H1 (cell line): ENCODE results near the gene CCL15. TPM values are rescaled to one million over a fixed set of nuclear protein-coding genes. Genes with fewer than 3 reads are reported as not detected.
A peak's percentile ranks its signal among the peaks of the same experiment; 100 is the strongest.

Experiments
- CTCF ChIA-PET: fragments of 300-600 bp; sonication (Branson Sonifier 250); formaldehyde crosslinking; loops from one replicate; lab custom pipeline; 2021; ENCODE audit not compliant: partially characterized antibody; lab: Charles Lee
- POLR2A ChIA-PET: fragments of 300-600 bp; sonication (Branson Sonifier 250); formaldehyde crosslinking; loops from one replicate; lab custom pipeline; 2021; ENCODE audit warnings: inconsistent platforms; ENCODE audit not compliant: partially characterized antibody; lab: Charles Lee
- DNase-seq, 2 experiments: peaks; one replicate each; pipeline versions ENCODE4 v3.0.0 to v3.0.0-alpha.2; 2010 to 2022; ENCODE audit warnings: low spot score in 2 of 2, low read depth in 1 of 2, mixed read lengths in 1 of 2
- FAIRE-seq: peaks from 2 replicates; lab custom pipeline; 2011; peaks lifted over from hg19 to GRCh38; lab: Jason Lieb, UNC
- H2AFZ ChIP-seq: 2 replicates; pipeline ENCODE4 v1.8.1; 2012; ENCODE audit warnings: low read length, inconsistent platforms
- H2AK5ac ChIP-seq: 2 replicates; pipeline ENCODE4 v1.6.1; 2013; ENCODE audit warnings: low read depth, low read length
- H2BK120ac ChIP-seq: replicated peaks from 2 replicates; pipeline ENCODE3; 2013; ENCODE audit warnings: low read depth, low read length, inconsistent platforms
- H2BK12ac ChIP-seq: 2 replicates; pipeline ENCODE4 v1.6.1; 2013; ENCODE audit warnings: low read depth, low read length
- H2BK15ac ChIP-seq: 2 replicates; pipeline ENCODE4 v1.6.1; 2013; ENCODE audit warnings: low read length
- H2BK20ac ChIP-seq: 2 replicates; pipeline ENCODE4 v1.6.1; 2013; ENCODE audit warnings: low read length
- H2BK5ac ChIP-seq: 2 replicates; pipeline ENCODE4 v1.6.1; 2013; ENCODE audit warnings: low read depth, low read length
- H3K14ac ChIP-seq: 2 replicates; pipeline ENCODE4 v1.6.1; 2013; ENCODE audit warnings: inconsistent platforms; ENCODE audit not compliant: insufficient read length
- H3K18ac ChIP-seq: 2 replicates; pipeline ENCODE4 v1.6.1; 2013; ENCODE audit warnings: low read length; ENCODE audit errors: extremely low read depth
- H3K23ac ChIP-seq: 2 replicates; pipeline ENCODE4 v1.6.1; 2013; ENCODE audit warnings: inconsistent platforms; ENCODE audit not compliant: insufficient read length
- H3K23me2 ChIP-seq: 2 replicates; pipeline ENCODE4 v1.6.1; 2013; ENCODE audit warnings: low read depth, low read length
- H3K27ac ChIP-seq: 2 replicates; pipeline ENCODE4 v1.6.1; 2011; ENCODE audit warnings: low read depth, low read length, inconsistent platforms
- H3K27me3 ChIP-seq, 4 experiments: replicated peaks in 1 of 4; 1 replicate in 1 of 4; 2 replicates in 3 of 4; pipeline versions ENCODE4 v1.6.1 to v1.8.1; 2011 to 2013; ENCODE audit warnings: low read length in 3 of 4, mild to moderate bottlenecking in 3 of 4, inconsistent platforms in 2 of 4, mixed read lengths in 2 of 4, moderate library complexity in 1 of 4; ENCODE audit not compliant: control insufficient read depth in 3 of 4, insufficient read depth in 3 of 4; ENCODE audit errors: extremely low read depth in 1 of 4
- H3K36me3 ChIP-seq, 4 experiments: 2 replicates each; pipeline versions ENCODE4 v1.6.1 to v1.8.1; 2011 to 2013; ENCODE audit warnings: mild to moderate bottlenecking in 4 of 4, low read length in 3 of 4, moderate library complexity in 2 of 4, control low read depth in 1 of 4, inconsistent platforms in 1 of 4; ENCODE audit not compliant: insufficient read depth in 4 of 4, control insufficient read depth in 2 of 4
- H3K4ac ChIP-seq: replicated peaks from 2 replicates; pipeline ENCODE3; 2013; ENCODE audit warnings: low read length, low read depth, mixed read lengths, inconsistent platforms; ENCODE audit not compliant: insufficient read length
- H3K4me1 ChIP-seq, 4 experiments: replicated peaks in 1 of 4; 1 replicate in 1 of 4; 2 replicates in 3 of 4; pipeline versions ENCODE4 v1.6.1 to v1.8.1; 2011 to 2013; ENCODE audit warnings: low read length in 3 of 4, inconsistent platforms in 2 of 4, mixed read lengths in 1 of 4; ENCODE audit not compliant: insufficient read depth in 4 of 4, control insufficient read depth in 3 of 4
- H3K4me2 ChIP-seq, 2 experiments: 2 replicates each; pipeline versions ENCODE4 v1.6.1 to v1.8.1; 2011 to 2013; ENCODE audit warnings: low read depth in 2 of 2, low read length in 2 of 2, control low read depth in 1 of 2, inconsistent platforms in 1 of 2, mild to moderate bottlenecking in 1 of 2; ENCODE audit not compliant: insufficient read depth in 1 of 2
- H3K4me3 ChIP-seq, 4 experiments: fragments of 200-600, 300-600 bp in 1 of 4; sonication (generic), shearing (Covaris generic), sonication (Bioruptor Twin) in 1 of 4; 2 replicates each; pipeline versions ENCODE4 v1.5.1 to v1.8.1; 2011 to 2016; ENCODE audit warnings: low read length in 4 of 4, low read depth in 3 of 4, control low read depth in 2 of 4, inconsistent platforms in 2 of 4, mild to moderate bottlenecking in 2 of 4, mixed read lengths in 1 of 4, moderate library complexity in 1 of 4; ENCODE audit not compliant: insufficient read depth in 2 of 4; ENCODE audit errors: extremely low read depth in 1 of 4
- H3K56ac ChIP-seq: replicated peaks from 2 replicates; pipeline ENCODE3; 2013; ENCODE audit warnings: low read depth, mild to moderate bottlenecking, mixed read lengths, low read length, inconsistent platforms; ENCODE audit not compliant: insufficient read length
- H3K79me1 ChIP-seq: 2 replicates; pipeline ENCODE4 v1.6.1; 2013; ENCODE audit warnings: low read depth, low read length, control low read depth
- H3K79me2 ChIP-seq, 2 experiments: 2 replicates each; pipeline versions ENCODE4 v1.6.1 to v1.8.1; 2012 to 2013; ENCODE audit warnings: low read length in 2 of 2, mild to moderate bottlenecking in 2 of 2, inconsistent platforms in 1 of 2; ENCODE audit not compliant: insufficient read depth in 2 of 2, control insufficient read depth in 1 of 2
- H3K9ac ChIP-seq, 4 experiments: replicated peaks in 1 of 4; 1 replicate in 1 of 4; 2 replicates in 3 of 4; pipeline versions ENCODE4 v1.6.1 to v1.8.1; 2011 to 2013; ENCODE audit warnings: low read depth in 3 of 4, low read length in 3 of 4, control low read depth in 2 of 4, mild to moderate bottlenecking in 2 of 4, moderate library complexity in 2 of 4, inconsistent platforms in 1 of 4; ENCODE audit errors: extremely low read depth in 1 of 4
- H3K9me3 ChIP-seq, 2 experiments: 2 replicates each; pipeline versions ENCODE4 v1.6.1 to v1.8.1; 2012 to 2013; ENCODE audit warnings: mild to moderate bottlenecking in 2 of 2, moderate library complexity in 2 of 2, control low read depth in 1 of 2, inconsistent platforms in 1 of 2, low read depth in 1 of 2, low read length in 1 of 2, mixed read lengths in 1 of 2; ENCODE audit not compliant: insufficient read depth in 2 of 2
- H4K20me1 ChIP-seq, 2 experiments: replicated peaks in 1 of 2; 2 replicates each; pipeline versions ENCODE3 to v1.8.1; 2011 to 2013; ENCODE audit warnings: inconsistent platforms in 2 of 2, low read length in 2 of 2, mild to moderate bottlenecking in 1 of 2; ENCODE audit not compliant: insufficient read depth in 2 of 2, control insufficient read depth in 1 of 2
- H4K5ac ChIP-seq: 2 replicates; pipeline ENCODE4 v1.6.1; 2013; ENCODE audit warnings: low read length, low read depth, mixed read lengths, inconsistent platforms; ENCODE audit not compliant: insufficient read length
- H4K8ac ChIP-seq: 2 replicates; pipeline ENCODE4 v1.8.0; 2013; ENCODE audit warnings: mild to moderate bottlenecking, moderate library complexity, low read length, inconsistent platforms; ENCODE audit not compliant: insufficient read depth; ENCODE audit errors: extremely low read depth
- H4K91ac ChIP-seq: replicated peaks from 2 replicates; pipeline ENCODE3; 2013; ENCODE audit warnings: low read length, mixed read lengths, inconsistent platforms; ENCODE audit not compliant: insufficient read length
- CEBPB ChIP-seq: IDR thresholded peaks from 2 replicates; pipeline ENCODE4 v1.6.1; 2012; ENCODE audit warnings: low read depth, low read length
- FOSL1 ChIP-seq: IDR thresholded peaks from 2 replicates; pipeline ENCODE4 v1.6.1; 2011; ENCODE audit warnings: mild to moderate bottlenecking, low read depth, low read length, moderate library complexity; ENCODE audit not compliant: insufficient read depth
- WGBS, 2 experiments: shearing (Covaris generic) in 1 of 2; methylation state at CpG; one replicate each; pipeline versions ENCODE4 v1.1.6 to v1.1.7; 2013 to 2015; ENCODE audit warnings: low lambda C conversion rate in 2 of 2, mixed read lengths in 2 of 2, inconsistent platforms in 1 of 2, low coverage in 1 of 2, missing lambda C conversion rate in 1 of 2; ENCODE audit not compliant: insufficient replicate concordance in 2 of 2, insufficient coverage in 1 of 2, insufficient read length in 1 of 2; ENCODE audit errors: extremely low coverage in 1 of 2, missing lambda C conversion rate in 1 of 2; 5-methylcytosine and 5-hydroxymethylcytosine counted together
- polyA plus RNA-seq, 7 experiments: library from polyadenylated mRNA; depleted of rRNA in 3 of 7; stranded (reverse) in 5 of 7; unstranded in 2 of 7; fragments of >200 nt in 5 of 7; fragments of 200-250 nt in 2 of 7; gene quantifications; 1 replicate in 5 of 7; 2 replicates in 1 of 7; 4 replicates in 1 of 7; pipeline versions ENCODE4 v1.2.1 to v1.2.3, GENCODE V29; 2011 to 2013; ENCODE audit warnings: missing spikeins in 2 of 7, mixed read lengths in 2 of 7
- total RNA-seq: library from RNA; stranded (reverse); fragmentation: NEBNext Ultra II Directional; extraction: Animal tissue kit (Norgen Biotek cat#: 25700); gene quantifications from 2 replicates; pipeline ENCODE4 v1.2.1, GENCODE V29; 2021

CCL15 gene
- total and polyA plus RNA-seq, 2 of the 8 experiments (the other 6 are each of a cell fraction or from before 2014, with no cell fraction given): not detected

DNA sequence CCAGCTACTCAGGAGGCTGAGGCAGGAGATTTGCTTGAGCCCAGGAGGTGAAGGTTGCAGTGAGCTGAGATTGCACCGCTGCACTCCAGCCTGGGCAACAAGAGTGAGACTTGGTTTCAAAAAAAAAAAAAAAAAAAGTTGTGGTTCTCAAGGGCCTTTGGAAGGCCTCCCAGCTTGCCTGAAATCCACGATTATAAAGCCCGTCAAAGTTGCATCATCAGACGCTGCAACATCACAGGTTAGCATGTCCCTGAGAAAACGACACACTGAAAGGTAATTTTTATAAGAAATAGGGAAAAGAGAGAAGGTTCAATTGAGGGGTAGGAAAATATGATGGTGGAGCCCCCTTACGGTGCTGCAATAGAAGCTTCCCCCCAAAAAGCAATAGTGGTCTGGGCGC, 53.3 kb downstream of the CCL15 start:
- Histone ChIP-seq H3K23ac (no peak overlapping the region), H2AFZ (no peak overlapping the region), H3K27ac (no peak overlapping the region), H3K18ac (no peak overlapping the region), H4K20me1 (no peaks in the 10 kb centered on the region), H4K91ac (no peak overlapping the region), H2BK15ac (no peak overlapping the region), H2AK5ac (no peak overlapping the region), H4K8ac (no peak overlapping the region), H4K5ac (no peak overlapping the region), H3K4ac (no peak overlapping the region), H3K4me2 (no peak overlapping the region), H3K4me3 (no peak overlapping the region), H3K79me1 (no peaks in the 10 kb centered on the region), H3K14ac (no peak overlapping the region), H2BK12ac (no peak overlapping the region), H2BK5ac (no peak overlapping the region), H3K56ac (no peak overlapping the region), H3K36me3 (no peaks in the 10 kb centered on the region), H3K9me3 (no peaks in the 10 kb centered on the region), H2BK120ac (no peak overlapping the region), H3K4me1 (no peaks in the 10 kb centered on the region), H3K9ac (no peak overlapping the region), H3K23me2 (no peaks in the 10 kb centered on the region), H2BK20ac (no peak overlapping the region), H3K27me3 (no peaks in the 10 kb centered on the region), H3K79me2 (no peaks in the 10 kb centered on the region)
- ChIA-PET CTCF (interaction anchor here (0.7 to 1.6 kb wide), 8 partner anchors 9 to 201 kb away, joined by 3 to 9 read pairs (median 4); no protein-coding TSS in a partner anchor), POLR2A (no interaction called here)
- TF ChIP-seq CEBPB: peak; percentile 10; the same call in 1 of the 2 replicates
- TF ChIP-seq FOSL1: no peak
- DNase-seq (no peak), FAIRE-seq (no peak)
- 92% methylated on average over 7 of the region's 7 CpGs; no CpG with 5 or more reads in 1 of the 2 experiments for WGBS, 2 experiments

Other genes with a start within 250 kb of the CCL15 start
- 0.13 TPM in 1 of 2 replicates, not detected in the other for gene GAS2L2, start 248.3 kb downstream of the CCL15 start, total RNA-seq
- gene GAS2L2, start 248.3 kb downstream of the CCL15 start, polyA plus RNA-seq (2011; rRNA removed): 0.09 TPM in 2 replicates
- gene C17orf50, start 240.7 kb downstream of the CCL15 start, total RNA-seq: not detected in 2 replicates
- 0.08 and 0.12 TPM in 2 replicates for gene C17orf50, start 240.7 kb downstream of the CCL15 start, polyA plus RNA-seq (2011; rRNA removed)
- not detected in 2 replicates for gene MMP28, start 205.9 kb downstream of the CCL15 start, total RNA-seq
- gene MMP28, start 205.9 kb downstream of the CCL15 start, polyA plus RNA-seq (2011; rRNA removed): 0.06 TPM in 1 of 2 replicates, not detected in the other
- 323 and 338 TPM in 2 replicates for gene TAF15, start 192.1 kb downstream of the CCL15 start, total RNA-seq
- 62.8 and 80.1 TPM in 2 replicates for gene TAF15, start 192.1 kb downstream of the CCL15 start, polyA plus RNA-seq (2011; rRNA removed)
- not detected in 2 replicates for gene HEATR9, start 132.7 kb downstream of the CCL15 start, total RNA-seq
- not detected in 2 replicates for gene HEATR9, start 132.7 kb downstream of the CCL15 start, polyA plus RNA-seq (2011; rRNA removed)
- gene CCL5, start 121.2 kb downstream of the CCL15 start, total RNA-seq: not detected in 2 replicates
- not detected in 2 replicates for gene CCL5, start 121.2 kb downstream of the CCL15 start, polyA plus RNA-seq (2011; rRNA removed)
- gene RDM1, start 70.8 kb downstream of the CCL15 start, total RNA-seq: 4.8 and 7.3 TPM in 2 replicates
- gene RDM1, start 70.8 kb downstream of the CCL15 start, polyA plus RNA-seq (2011; rRNA removed): 6.2 and 9.7 TPM in 2 replicates
- gene LYZL6, start 57.8 kb downstream of the CCL15 start, total RNA-seq: not detected in 2 replicates
- gene LYZL6, start 57.8 kb downstream of the CCL15 start, polyA plus RNA-seq (2011; rRNA removed): not detected in 2 replicates
- not detected in 2 replicates for gene CCL16, start 20.1 kb downstream of the CCL15 start, total RNA-seq
- not detected in 2 replicates for gene CCL16, start 20.1 kb downstream of the CCL15 start, polyA plus RNA-seq (2011; rRNA removed)
- gene CCL14, start 14.8 kb downstream of the CCL15 start, total RNA-seq: not detected in 2 replicates
- gene CCL14, start 14.8 kb downstream of the CCL15 start, polyA plus RNA-seq (2011; rRNA removed): not detected in 2 replicates
- not detected in 2 replicates for gene CCL23, start 16.4 kb upstream of the CCL15 start, total RNA-seq
- gene CCL23, start 16.4 kb upstream of the CCL15 start, polyA plus RNA-seq (2011; rRNA removed): not detected in 2 replicates
- gene CCL18, start 62.7 kb upstream of the CCL15 start, total RNA-seq: not detected in 2 replicates
- not detected in 2 replicates for gene CCL18, start 62.7 kb upstream of the CCL15 start, polyA plus RNA-seq (2011; rRNA removed)
- gene CCL3, start 88.6 kb upstream of the CCL15 start, total RNA-seq: not detected in 2 replicates
- gene CCL3, start 88.6 kb upstream of the CCL15 start, polyA plus RNA-seq (2011; rRNA removed): not detected in 2 replicates
- gene CCL4, start 102.3 kb upstream of the CCL15 start, total RNA-seq: not detected in 2 replicates
- not detected in 2 replicates for gene CCL4, start 102.3 kb upstream of the CCL15 start, polyA plus RNA-seq (2011; rRNA removed)
- 3.9 and 6.2 TPM in 2 replicates for gene TBC1D3B, start 175.1 kb upstream of the CCL15 start, total RNA-seq
- gene TBC1D3B, start 175.1 kb upstream of the CCL15 start, polyA plus RNA-seq (2011; rRNA removed): 0.54 and 0.74 TPM in 2 replicates
- not detected in 2 replicates for gene CCL3L1, start 195.2 kb upstream of the CCL15 start, total RNA-seq
- 0.11 TPM in 1 of 2 replicates, not detected in the other for gene CCL3L1, start 195.2 kb upstream of the CCL15 start, polyA plus RNA-seq (2011; rRNA removed)
- gene CCL4L2, start 209.5 kb upstream of the CCL15 start, total RNA-seq: not detected in 2 replicates
- gene CCL4L2, start 209.5 kb upstream of the CCL15 start, polyA plus RNA-seq (2011; rRNA removed): not detected in 2 replicates